Smooth muscle cell (in vitro differentiated cells): ENCODE measurements around the gene FAM185A. TPM values are rescaled to one million over a fixed set of nuclear protein-coding genes. Genes with fewer than 3 reads are reported as not detected.

ENCODE experiments used
- DNase-seq: peaks from one replicate; lab custom pipeline; 2025; ENCODE audit not compliant: unreplicated experiment; lab: John Stamatoyannopoulos, UW
- H2AFZ ChIP-seq: fragments of 200-600 bp; sonication (generic); 2 replicates; pipeline ENCODE4 v1.6.0; 2016; ENCODE audit warnings: antibody characterized with exemption, low read depth, mild to moderate bottlenecking
- H3F3A ChIP-seq: fragments of 200-600 bp; sonication (generic); 2 replicates; pipeline ENCODE4 v1.6.0; 2017; ENCODE audit warnings: antibody characterized with exemption, low read depth
- H3K27ac ChIP-seq: fragments of 200-600 bp; sonication (generic); 2 replicates; pipeline ENCODE4 v1.5.1; 2016; ENCODE audit warnings: low read depth, mild to moderate bottlenecking
- H3K27me3 ChIP-seq: fragments of 200-600 bp; sonication (generic); 2 replicates; pipeline ENCODE4 v1.6.1; 2016; ENCODE audit warnings: low read depth, mild to moderate bottlenecking
- H3K36me3 ChIP-seq: fragments of 200-600 bp; sonication (generic); 2 replicates; pipeline ENCODE4 v1.5.1; 2016; ENCODE audit warnings: low read depth
- H3K4me1 ChIP-seq: fragments of 200-600 bp; sonication (generic); 2 replicates; pipeline ENCODE4 v1.5.1; 2016; ENCODE audit warnings: low read depth
- H3K4me2 ChIP-seq: fragments of 200-600 bp; sonication (generic); 2 replicates; pipeline ENCODE4 v1.6.0; 2016; ENCODE audit warnings: mild to moderate bottlenecking
- H3K4me3 ChIP-seq: fragments of 200-600 bp; sonication (generic); 2 replicates; pipeline ENCODE4 v1.5.1; 2016; ENCODE audit warnings: mild to moderate bottlenecking
- H3K79me2 ChIP-seq: fragments of 200-600 bp; sonication (generic); 2 replicates; pipeline ENCODE4 v1.6.0; 2016; ENCODE audit warnings: low read depth, mild to moderate bottlenecking
- H3K9ac ChIP-seq: fragments of 200-600 bp; sonication (generic); 2 replicates; pipeline ENCODE4 v1.6.0; 2016; ENCODE audit warnings: low read depth
- H3K9me3 ChIP-seq: fragments of 200-600 bp; sonication (generic); replicated peaks from 2 replicates; pipeline ENCODE4 v1.5.1; 2016; ENCODE audit warnings: low read depth
- H4K20me1 ChIP-seq: fragments of 200-600 bp; sonication (generic); 2 replicates; pipeline ENCODE4 v1.6.0; 2016; ENCODE audit warnings: low read depth
- CTCF ChIP-seq: fragments of 200-600 bp; sonication (generic); IDR thresholded peaks from 2 replicates; pipeline ENCODE4 v1.5.1; 2017; ENCODE audit warnings: borderline replicate concordance, mild to moderate bottlenecking, antibody characterized with exemption; ENCODE audit not compliant: insufficient read depth, poor library complexity, severe bottlenecking
- WGBS: methylation state at CpG from one replicate; pipeline ENCODE4 v1.1.7; 2016; ENCODE audit warnings: low lambda C conversion rate; 5-methylcytosine and 5-hydroxymethylcytosine counted together
- polyA plus RNA-seq: library from polyadenylated mRNA; unstranded; fragments of >200 nt; fragmentation: Nextera tagmentation; extraction: Ambion mirVana; gene quantifications from 2 replicates; pipeline ENCODE4 v1.2.1, GENCODE V29; 2016
- total RNA-seq: library from RNA; depleted of rRNA; stranded (reverse); fragments of >200 nt; gene quantifications from 2 replicates; pipeline ENCODE4 v1.2.3, GENCODE V29; 2014

Gene FAM185A
- total and polyA plus RNA-seq, 2 experiments from 2014 or later: 2.0 to 5.3 TPM

- 47% methylated on average over 4 of the region's 4 CpGs for WGBS
Measured at GRCh38 chr7:102814025-102814471, 65.2 kb downstream of the FAM185A start.

GRCh38 chr7:102817616-102818573 lies 69.1 kb downstream of the FAM185A start:
- H3K79me2 ChIP-seq: no peaks in the 10 kb centered on the region
- H4K20me1 ChIP-seq: no peaks in the 10 kb centered on the region
- H3F3A ChIP-seq: no peaks in the 10 kb centered on the region
- no peaks in the 10 kb centered on the region for H3K4me1 ChIP-seq
- no peak for TF ChIP-seq CTCF
- no peaks in the 10 kb centered on the region for H3K27me3 ChIP-seq
- DNase-seq: no peak
- H3K4me3 ChIP-seq: no peak overlapping the region
- H3K27ac ChIP-seq: peak overlapping the region; percentile 24
- H3K36me3 ChIP-seq: no peaks in the 10 kb centered on the region
- H3K9ac ChIP-seq: no peak overlapping the region
- no peak overlapping the region for H2AFZ ChIP-seq
- WGBS: 77% methylated on average over 4 of the region's 4 CpGs
- H3K9me3 ChIP-seq: no peaks in the 10 kb centered on the region
- H3K4me2 ChIP-seq: peak overlapping the region; percentile 9

More at GRCh38 chr7:102814025-102814471, 65.2 kb downstream of the FAM185A start:
- no peak for DNase-seq
- Histone ChIP-seq H3K9me3 (no peaks in the 10 kb centered on the region), H3K36me3 (no peaks in the 10 kb centered on the region), H3K4me3 (no peak overlapping the region), H3K27me3 (no peaks in the 10 kb centered on the region), H3K9ac (no peak overlapping the region), H2AFZ (no peak overlapping the region), H3K27ac (peak overlapping the region; percentile 51), H4K20me1 (no peaks in the 10 kb centered on the region), H3K4me1 (no peaks in the 10 kb centered on the region), H3F3A (no peaks in the 10 kb centered on the region), H3K4me2 (peak overlapping the region; percentile 42), H3K79me2 (no peaks in the 10 kb centered on the region)
- TF ChIP-seq CTCF: no peak

GRCh38 chr7:102819151-102819550 lies 70.4 kb downstream of the FAM185A start:
- 76% methylated on average over 2 of the region's 2 CpGs for WGBS
- no peak overlapping the region for H2AFZ ChIP-seq
- no peaks in the 10 kb centered on the region for H3K36me3 ChIP-seq
- no peak for TF ChIP-seq CTCF
- no peaks in the 10 kb centered on the region for H3K9me3 ChIP-seq
- DNase-seq: no peak
- H3K27ac ChIP-seq: no peak overlapping the region
- H3K4me1 ChIP-seq: no peaks in the 10 kb centered on the region
- no peaks in the 10 kb centered on the region for H3K27me3 ChIP-seq
- no peak overlapping the region for H3K4me3 ChIP-seq
- H3F3A ChIP-seq: no peaks in the 10 kb centered on the region
- H3K9ac ChIP-seq: no peak overlapping the region
- no peak overlapping the region for H3K4me2 ChIP-seq
- no peaks in the 10 kb centered on the region for H4K20me1 ChIP-seq
- H3K79me2 ChIP-seq: no peaks in the 10 kb centered on the region
